Large intestine (tissue), 3 donors: Measurements from ENCODE around the gene PITPNM1. TPM values are rescaled to one million over a fixed set of nuclear protein-coding genes. Genes with fewer than 3 reads are reported as not detected.
"Not testable (repeated sequence)": the region's sequence is repeated elsewhere in the genome, so short reads cannot be mapped to it uniquely, and the experiment has no call there.

ENCODE experiments used
- DNase-seq, 2 donors: peaks; one replicate each; pipeline versions ENCODE4 v3.0.0 to v3.0.0-alpha.2; 2013
- H3K27ac ChIP-seq: one replicate; pipeline ENCODE4 v1.5.1; 2013; ENCODE audit warnings: low read length
- H3K27me3 ChIP-seq: 2 replicates; pipeline ENCODE4 v1.6.1; 2013; ENCODE audit warnings: low read length; ENCODE audit not compliant: control insufficient read depth, insufficient read depth
- H3K36me3 ChIP-seq: 2 replicates; pipeline ENCODE4 v1.6.1; 2013; ENCODE audit warnings: low read length; ENCODE audit not compliant: control insufficient read depth, insufficient read depth
- H3K4me1 ChIP-seq: one replicate; pipeline ENCODE4 v1.6.1; 2013; ENCODE audit warnings: low read length; ENCODE audit not compliant: control insufficient read depth, insufficient read depth
- H3K4me3 ChIP-seq: one replicate; pipeline ENCODE4 v1.5.1; 2013; ENCODE audit warnings: low read length
- H3K9me3 ChIP-seq: one replicate; pipeline ENCODE4 v1.6.1; 2013; ENCODE audit warnings: mild to moderate bottlenecking, low read depth, low read length, moderate library complexity; ENCODE audit not compliant: control insufficient read depth
- WGBS: methylation state at CpG from one replicate; pipeline ENCODE4 v1.1.5; 2013; ENCODE audit warnings: low lambda C conversion rate; ENCODE audit not compliant: insufficient coverage; 5-methylcytosine and 5-hydroxymethylcytosine counted together
- polyA plus RNA-seq: library from polyadenylated mRNA; unstranded; fragments of 120-200 nt; gene quantifications from one replicate; pipeline ENCODE4 v1.2.1, GENCODE V29; 2013

PITPNM1 gene
- polyA plus RNA-seq, 1 donor: 54.1 TPM

DNA sequence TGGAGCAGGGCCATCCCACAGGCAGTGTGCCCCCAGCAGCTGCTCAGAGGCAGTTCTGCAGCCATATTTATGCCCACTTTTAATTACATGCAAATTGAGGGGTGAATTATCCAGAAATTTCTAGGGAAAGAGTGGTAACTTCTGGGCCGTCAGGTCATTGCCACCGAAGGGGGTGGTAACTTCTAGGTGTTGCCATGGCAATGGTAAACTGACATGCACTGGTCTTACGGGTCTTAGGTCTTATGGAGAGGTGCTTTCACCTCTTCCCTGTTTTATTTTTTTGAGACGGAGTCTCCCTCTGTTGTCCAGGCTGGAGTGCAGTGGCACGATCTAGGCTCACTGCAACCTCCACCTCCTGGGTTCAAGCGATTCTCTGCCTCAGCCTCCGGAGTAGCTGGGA is 32.3 kb downstream of the PITPNM1 start:
- peaks cover 5% of the 10 kb centered on the region for H3K4me1 ChIP-seq
- H3K36me3 ChIP-seq: no peaks in the 10 kb centered on the region
- no peak overlapping the region for H3K27ac ChIP-seq
- no peak overlapping the region for H3K4me3 ChIP-seq
- no peaks in the 10 kb centered on the region for H3K27me3 ChIP-seq
- no peak for DNase-seq
- WGBS: no CpG with 5 or more reads among the region's 7 CpGs
- H3K9me3 ChIP-seq: peaks cover 2% of the 10 kb centered on the region

GRCh38 chr11:67470337-67471002 is 34.7 kb downstream of the PITPNM1 start:
- no peak overlapping the region for H3K4me3 ChIP-seq
- 70% methylated on average over 4 of the region's 8 CpGs for WGBS
- no peak for DNase-seq
- H3K27ac ChIP-seq: no peak overlapping the region
- no peaks in the 10 kb centered on the region for H3K9me3 ChIP-seq
- no peaks in the 10 kb centered on the region for H3K36me3 ChIP-seq
- H3K4me1 ChIP-seq: peaks cover 14% of the 10 kb centered on the region
- H3K27me3 ChIP-seq: no peaks in the 10 kb centered on the region

DNA sequence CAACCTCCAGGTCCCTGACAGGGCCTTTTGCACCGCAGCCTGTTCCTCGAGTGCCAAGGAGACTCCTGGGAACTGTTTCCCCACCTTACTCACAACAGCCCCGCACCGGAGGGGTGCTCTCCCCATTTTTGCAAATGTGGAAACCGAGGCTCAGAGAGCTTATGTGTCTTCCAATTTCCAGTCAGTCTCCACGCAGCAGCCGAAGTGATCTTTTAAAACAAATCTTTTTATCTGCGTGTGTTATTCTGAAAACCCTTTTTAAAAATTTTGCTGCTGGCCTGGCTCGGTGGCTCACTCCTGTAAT is 35.7 kb downstream of the PITPNM1 start:
- no CpG with 5 or more reads among the region's 9 CpGs for WGBS
- H3K27me3 ChIP-seq: no peaks in the 10 kb centered on the region

GRCh38 chr11:67468759-67469507 is 36.2 kb downstream of the PITPNM1 start, which contains the start of gene TMEM134:
TSS of gene TMEM134 (minus strand) at chr11:67469251. CDS start at chr11:67469192, 59 bp downstream.
- no CpG with 5 or more reads among the region's 76 CpGs for WGBS
- DNase-seq: peak; percentile 92
- H3K27me3 ChIP-seq: no peaks in the 10 kb centered on the region
- H3K4me3 ChIP-seq: peak within 1 kb of the TSS; percentile 96
- peaks cover 19% of the 10 kb centered on the region for H3K4me1 ChIP-seq
- peaks cover 3% of the 10 kb centered on the region for H3K9me3 ChIP-seq
- H3K36me3 ChIP-seq: no peaks in the 10 kb centered on the region
- H3K27ac ChIP-seq: peak within 1 kb of the TSS; percentile 93

More for the DNA sequence above, 35.7 kb downstream of the PITPNM1 start:
- Histone ChIP-seq H3K36me3 (no peaks in the 10 kb centered on the region), H3K27ac (peak overlapping the region; percentile 81), H3K4me1 (peaks cover 14% of the 10 kb centered on the region), H3K4me3 (peak overlapping the region; percentile 96), H3K9me3 (no peaks in the 10 kb centered on the region)
- no peak for DNase-seq

- Histone ChIP-seq H3K27ac (peak overlapping the region; percentile 93), H3K4me3 (peak overlapping the region; percentile 96), H3K27me3 (no peaks in the 10 kb centered on the region), H3K9me3 (peaks cover 6% of the 10 kb centered on the region), H3K4me1 (peaks cover 22% of the 10 kb centered on the region), H3K36me3 (no peaks in the 10 kb centered on the region)
- no peak for DNase-seq
- no CpG with 5 or more reads among the region's 6 CpGs for WGBS
These were observed 36.8 kb downstream of the PITPNM1 start for GRCh38 chr11:67468456-67468758.

DNA sequence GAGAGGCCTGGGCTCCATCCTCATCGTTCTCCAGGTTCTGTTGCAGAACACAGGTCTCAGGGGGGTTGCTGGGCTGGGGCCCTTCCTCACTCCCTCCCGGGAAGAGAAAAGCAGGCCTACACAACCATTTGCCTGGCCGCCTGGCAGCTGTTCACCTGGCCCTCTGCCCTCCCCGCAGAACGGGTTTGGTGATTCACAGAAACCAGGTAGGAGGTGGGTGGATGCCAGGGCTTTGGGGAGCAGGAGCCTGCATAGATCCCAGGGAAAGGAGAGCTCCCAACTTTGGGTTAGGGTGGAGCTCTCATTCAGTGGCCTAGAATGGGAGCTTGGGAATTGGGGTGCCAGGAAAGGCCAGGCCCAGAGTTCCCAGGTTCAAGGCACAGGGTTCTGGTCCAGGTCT is 37.1 kb downstream of the PITPNM1 start:
- no CpG with 5 or more reads among the region's 5 CpGs for WGBS
- DNase-seq: peak in 1 of 2 donors; percentile 54
- Histone ChIP-seq H3K4me1 (peaks cover 22% of the 10 kb centered on the region), H3K27ac (peak overlapping the region; percentile 93), H3K4me3 (peak overlapping the region; percentile 96), H3K27me3 (no peaks in the 10 kb centered on the region), H3K36me3 (no peaks in the 10 kb centered on the region), H3K9me3 (peaks cover 6% of the 10 kb centered on the region)

DNA sequence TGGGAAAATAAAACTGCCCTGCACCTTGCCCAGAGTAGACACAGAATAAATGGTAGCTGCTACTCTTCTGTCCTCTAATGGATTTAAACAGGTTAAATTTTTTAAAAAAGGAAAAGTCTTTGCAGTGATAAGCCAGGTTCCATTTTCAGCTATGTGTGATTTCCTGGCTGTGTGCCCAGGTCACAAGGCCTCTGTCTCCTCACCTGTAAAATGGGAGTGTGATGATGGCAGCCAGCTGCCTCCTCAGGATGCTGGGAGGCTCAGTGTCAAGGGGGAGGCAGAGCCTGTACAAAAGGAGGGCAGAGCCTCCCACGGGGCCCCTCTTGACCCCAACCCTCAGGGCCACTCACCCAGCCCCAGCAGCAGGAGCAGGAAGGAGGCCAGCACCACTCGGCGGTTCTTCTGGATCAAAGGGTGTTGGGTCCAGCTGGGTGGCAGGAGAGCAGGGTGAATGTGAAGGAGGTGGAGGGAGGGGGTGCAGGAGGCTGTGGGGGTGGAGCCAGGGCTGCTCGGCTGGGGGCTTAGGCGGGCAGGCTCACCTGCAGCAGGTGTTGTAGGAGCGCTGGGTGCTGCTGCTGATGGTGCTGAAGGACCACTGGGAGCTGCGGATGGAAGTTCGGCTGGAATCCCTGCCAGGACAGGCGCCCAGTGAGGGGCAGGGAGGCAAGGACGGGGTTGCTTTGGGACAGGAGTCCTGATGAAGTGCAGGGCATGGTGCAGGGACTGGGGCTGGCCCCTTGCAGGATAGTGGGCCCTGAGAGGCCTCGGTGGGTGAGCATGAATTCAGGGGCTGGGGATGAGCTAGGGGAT is 38.0 kb downstream of the PITPNM1 start:
- Histone ChIP-seq H3K4me3 (peak overlapping the region; percentile 96), H3K27ac (no peak overlapping the region), H3K36me3 (no peaks in the 10 kb centered on the region), H3K9me3 (peaks cover 6% of the 10 kb centered on the region), H3K27me3 (no peaks in the 10 kb centered on the region), H3K4me1 (peaks cover 22% of the 10 kb centered on the region)
- WGBS: no CpG with 5 or more reads among the region's 11 CpGs
- DNase-seq: no peak

- H3K4me1 ChIP-seq: peaks cover 22% of the 10 kb centered on the region
- peaks cover 6% of the 10 kb centered on the region for H3K9me3 ChIP-seq
- no CpG with 5 or more reads among the region's 5 CpGs for WGBS
- DNase-seq: no peak
- H3K4me3 ChIP-seq: no peak overlapping the region
- no peaks in the 10 kb centered on the region for H3K27me3 ChIP-seq
- H3K36me3 ChIP-seq: no peaks in the 10 kb centered on the region
- no peak overlapping the region for H3K27ac ChIP-seq
These were observed 38.8 kb downstream of the PITPNM1 start for GRCh38 chr11:67466367-67466766.

GRCh38 chr11:67465530-67465929 is 39.6 kb downstream of the PITPNM1 start:
- Histone ChIP-seq H3K4me1 (peaks cover 22% of the 10 kb centered on the region), H3K4me3 (peak overlapping the region; percentile 78), H3K27ac (peak overlapping the region; percentile 90)
- not testable (repeated sequence) for DNase-seq, H3K36me3 ChIP-seq, H3K9me3 ChIP-seq, H3K27me3 ChIP-seq
- WGBS: no CpG with 5 or more reads among the region's 2 CpGs

- peak in 1 of 2 donors; percentile 39 for DNase-seq
- Histone ChIP-seq H3K4me1 (peaks cover 22% of the 10 kb centered on the region), H3K4me3 (peak overlapping the region; percentile 78), H3K36me3 (no peaks in the 10 kb centered on the region), H3K27ac (peak overlapping the region; percentile 90), H3K27me3 (no peaks in the 10 kb centered on the region), H3K9me3 (peaks cover 6% of the 10 kb centered on the region)
- no CpG with 5 or more reads among the region's 3 CpGs for WGBS
These were observed 40.0 kb downstream of the PITPNM1 start for GRCh38 chr11:67465189-67465510.
